H1 (cell line): ENCODE data around the gene MAGI2. TPM values are rescaled to one million over a fixed set of nuclear protein-coding genes. Genes with fewer than 3 reads are reported as not detected.
A peak's percentile ranks its signal among the peaks of the same experiment; 100 is the strongest.

Experiments
- GABPA ChIP-seq: IDR thresholded peaks from 2 replicates; pipeline ENCODE4 v1.6.1; 2011; ENCODE audit warnings: mild to moderate bottlenecking, low read length, moderate library complexity, borderline replicate concordance; ENCODE audit not compliant: insufficient read depth
- HDAC2 ChIP-seq, 2 experiments: fragments of 300-600 bp in 1 of 2; sonication (generic) in 1 of 2; IDR thresholded peaks; 2 replicates each; pipeline ENCODE4 v1.6.1; 2011 to 2012; ENCODE audit warnings: low read depth in 2 of 2, low read length in 2 of 2, mild to moderate bottlenecking in 2 of 2, moderate library complexity in 2 of 2, borderline replicate concordance in 1 of 2, inconsistent platforms in 1 of 2
- NRF1 ChIP-seq: IDR thresholded peaks from 2 replicates; pipeline ENCODE4 v1.6.1; 2011; ENCODE audit warnings: mild to moderate bottlenecking, low read depth, low read length, improper control_type of control experiment
- POU5F1 ChIP-seq: IDR thresholded peaks from 2 replicates; pipeline ENCODE4 v1.6.1; 2011; ENCODE audit warnings: low read depth, mild to moderate bottlenecking, low read length, moderate library complexity
- SUZ12 ChIP-seq: fragments of 200-600 bp; sonication (generic); IDR thresholded peaks from 2 replicates; pipeline ENCODE4 v1.6.1; 2012; ENCODE audit warnings: mild to moderate bottlenecking, inconsistent platforms, low read length, moderate library complexity, mixed read lengths
- polyA plus RNA-seq, 7 experiments: library from polyadenylated mRNA; depleted of rRNA in 3 of 7; stranded (reverse) in 5 of 7; unstranded in 2 of 7; fragments of >200 nt in 5 of 7; fragments of 200-250 nt in 2 of 7; gene quantifications; 1 replicate in 5 of 7; 2 replicates in 1 of 7; 4 replicates in 1 of 7; pipeline versions ENCODE4 v1.2.1 to v1.2.3, GENCODE V29; 2011 to 2013; ENCODE audit warnings: missing spikeins in 2 of 7, mixed read lengths in 2 of 7
- total RNA-seq: library from RNA; stranded (reverse); fragmentation: NEBNext Ultra II Directional; extraction: Animal tissue kit (Norgen Biotek cat#: 25700); gene quantifications from 2 replicates; pipeline ENCODE4 v1.2.1, GENCODE V29; 2021
- TF ChIP-seq, protein P1 (sequence below): IDR thresholded peaks from 2 replicates; pipeline ENCODE4 v1.6.1; 2012; ENCODE audit warnings: inconsistent platforms
- TF ChIP-seq, protein P2 (sequence below): IDR thresholded peaks from 2 replicates; pipeline ENCODE4 v1.6.1; 2011; ENCODE audit warnings: low read length, improper control_type of control experiment

The MAGI2 gene
- total and polyA plus RNA-seq, 2 of the 8 experiments (the other 6 are each of a cell fraction or from before 2014, with no cell fraction given): 6.0 to 27.3 TPM

DNA sequence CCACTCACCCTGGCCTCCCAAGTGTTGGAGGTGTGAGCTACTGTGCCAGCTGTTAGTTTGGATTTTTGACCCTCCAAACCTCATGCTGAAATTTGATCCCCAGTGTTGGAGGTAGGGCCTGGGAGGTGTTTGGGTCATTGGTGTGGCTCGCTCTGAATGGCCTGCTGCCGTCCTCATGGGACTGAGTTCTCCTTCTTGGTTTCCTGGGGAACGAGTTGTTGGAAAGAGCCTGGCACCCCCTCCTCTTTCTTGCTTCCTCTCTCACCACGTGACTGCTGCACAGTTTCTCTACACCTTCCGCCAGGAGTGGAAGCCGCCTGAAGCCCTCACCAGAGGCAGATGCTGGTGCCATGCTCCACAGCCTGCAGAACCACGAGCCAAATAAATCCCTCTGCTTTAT, 1401.4 kb downstream of the MAGI2 start (continued):
- no peak for TF ChIP-seq HDAC2 (IDR thresholded peaks at IDR 0.05; ENCODE audit: borderline replicate concordance in 1 of 2, low read depth in 2 of 2, low read length in 2 of 2)
- no peak for TF ChIP-seq NRF1
- no peak for TF ChIP-seq SUZ12
- TF ChIP-seq, protein P1, sequence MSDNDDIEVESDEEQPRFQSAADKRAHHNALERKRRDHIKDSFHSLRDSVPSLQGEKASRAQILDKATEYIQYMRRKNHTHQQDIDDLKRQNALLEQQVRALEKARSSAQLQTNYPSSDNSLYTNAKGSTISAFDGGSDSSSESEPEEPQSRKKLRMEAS: peak; percentile 83
- no peak for TF ChIP-seq GABPA
- TF ChIP-seq POU5F1: no peak
- TF ChIP-seq, protein P2, sequence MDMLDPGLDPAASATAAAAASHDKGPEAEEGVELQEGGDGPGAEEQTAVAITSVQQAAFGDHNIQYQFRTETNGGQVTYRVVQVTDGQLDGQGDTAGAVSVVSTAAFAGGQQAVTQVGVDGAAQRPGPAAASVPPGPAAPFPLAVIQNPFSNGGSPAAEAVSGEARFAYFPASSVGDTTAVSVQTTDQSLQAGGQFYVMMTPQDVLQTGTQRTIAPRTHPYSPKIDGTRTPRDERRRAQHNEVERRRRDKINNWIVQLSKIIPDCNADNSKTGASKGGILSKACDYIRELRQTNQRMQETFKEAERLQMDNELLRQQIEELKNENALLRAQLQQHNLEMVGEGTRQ: peak; percentile 90
